Activated T-helper 1 cell treated with Interleukin-2 at 50 U/mL for 16 hours (primary cell): Measurements from ENCODE around the gene CFAP91.
"Not testable (repeated sequence)": the region's sequence is repeated elsewhere in the genome, so short reads cannot be mapped to it uniquely, and the experiment has no call there.

ENCODE experiments used
- DNase-seq: peaks from one replicate; pipeline ENCODE4 v3.0.0-alpha.2; 2020; ENCODE audit warnings: low read depth

The CFAP91 gene

DNA sequence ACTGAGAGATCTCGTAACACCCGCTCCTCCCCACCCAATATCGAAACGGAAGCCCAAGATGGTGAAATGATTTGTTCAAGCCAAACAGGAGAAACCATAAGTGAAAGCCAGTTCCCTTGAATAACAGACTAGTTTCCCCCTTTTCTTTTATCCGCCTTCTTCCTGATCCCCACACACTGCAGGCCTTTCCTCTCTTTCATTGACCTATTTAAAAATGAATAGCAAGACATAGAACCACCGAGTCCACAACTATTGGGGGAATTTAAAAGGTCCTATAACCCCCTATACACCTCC is 25.2 kb upstream of the CFAP91 start:
- no peak for DNase-seq

DNA sequence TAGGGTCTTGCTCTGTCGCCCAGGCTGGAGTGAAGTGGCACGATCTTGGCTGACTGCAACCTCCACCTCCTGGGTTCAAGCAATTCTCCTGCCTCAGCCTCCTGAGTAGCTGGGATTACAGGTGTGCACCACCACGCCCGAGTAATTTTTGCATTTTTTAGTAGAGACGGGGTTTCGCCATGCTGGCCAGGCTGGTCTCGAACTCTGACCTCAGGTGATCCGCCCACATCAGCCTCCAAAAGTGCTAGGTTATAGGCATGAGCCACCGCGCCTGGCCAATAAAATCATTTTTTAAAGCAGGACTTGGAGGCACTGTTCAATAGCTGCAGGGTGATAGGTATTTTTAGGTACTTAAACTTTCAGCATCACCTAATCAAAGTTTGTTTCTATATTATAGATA is 24.6 kb upstream of the CFAP91 start:
- not testable (repeated sequence) for DNase-seq

DNA sequence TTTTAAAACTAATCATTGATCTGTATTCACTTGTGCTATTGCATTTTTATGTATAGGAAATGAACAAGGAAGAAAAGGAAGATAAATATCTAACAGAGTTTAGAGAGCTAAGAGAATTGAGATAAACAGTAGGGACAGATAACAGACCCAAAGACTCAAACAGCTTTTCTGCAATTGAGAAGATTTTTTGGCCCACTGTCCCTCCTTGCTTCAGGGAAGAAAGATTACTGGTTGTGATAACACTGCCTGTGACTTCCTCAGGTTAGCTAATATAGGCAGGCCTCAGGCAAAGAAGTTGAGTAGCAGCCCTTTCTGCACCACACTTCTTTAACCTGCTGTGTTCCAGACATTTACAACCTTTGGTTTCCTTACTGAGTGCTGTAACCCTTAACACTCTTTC is 22.9 kb upstream of the CFAP91 start:
- DNase-seq, result no peak

DNA sequence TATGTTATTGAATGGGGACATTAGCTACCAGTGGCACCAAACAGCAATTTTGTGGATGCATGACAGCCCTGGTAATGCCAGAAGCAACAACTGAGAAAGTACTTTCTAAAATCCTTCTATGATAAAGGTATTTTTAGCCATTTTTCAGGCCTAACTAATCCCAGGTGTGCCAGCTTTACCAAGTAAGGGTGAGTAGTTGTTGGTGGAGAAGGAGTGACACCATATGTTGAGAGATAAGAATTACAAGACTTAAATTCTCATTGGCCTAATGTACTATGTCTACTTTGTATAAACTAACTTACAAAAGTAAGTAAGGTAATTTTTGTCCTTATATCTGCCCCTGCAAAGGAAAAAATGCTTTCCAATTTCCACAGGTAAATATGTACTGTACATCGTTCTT is 21.5 kb upstream of the CFAP91 start:
- no peak for DNase-seq

GRCh38 chr3:119683421-119683820 is 19.4 kb upstream of the CFAP91 start:
- DNase-seq, result no peak

- no peak for DNase-seq
Measured at GRCh38 chr3:119690043-119690656, 12.7 kb upstream of the CFAP91 start.

GRCh38 chr3:119695480-119695879 is 7.3 kb upstream of the CFAP91 start:
- DNase-seq, result no peak

DNA sequence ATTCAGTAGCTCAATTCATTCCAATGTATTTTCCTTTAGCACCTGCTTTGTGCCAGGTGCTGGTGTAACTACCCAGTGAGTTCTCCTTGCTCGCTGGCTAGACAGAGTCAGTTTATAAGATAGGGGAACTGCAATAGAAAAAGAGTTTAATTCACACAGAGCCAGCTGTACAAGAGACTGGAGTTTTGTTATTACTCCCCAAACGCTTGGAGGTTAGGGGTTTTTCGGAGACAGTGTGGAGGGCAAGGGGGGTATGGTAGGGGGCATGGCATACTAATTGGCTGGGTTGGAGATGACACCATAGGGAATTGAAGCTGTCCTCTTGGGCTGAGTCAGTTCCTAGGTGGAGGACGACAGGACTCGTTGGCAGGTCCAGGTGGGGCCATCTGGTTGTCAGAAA is 5.4 kb upstream of the CFAP91 start:
- DNase-seq, result no peak

DNA sequence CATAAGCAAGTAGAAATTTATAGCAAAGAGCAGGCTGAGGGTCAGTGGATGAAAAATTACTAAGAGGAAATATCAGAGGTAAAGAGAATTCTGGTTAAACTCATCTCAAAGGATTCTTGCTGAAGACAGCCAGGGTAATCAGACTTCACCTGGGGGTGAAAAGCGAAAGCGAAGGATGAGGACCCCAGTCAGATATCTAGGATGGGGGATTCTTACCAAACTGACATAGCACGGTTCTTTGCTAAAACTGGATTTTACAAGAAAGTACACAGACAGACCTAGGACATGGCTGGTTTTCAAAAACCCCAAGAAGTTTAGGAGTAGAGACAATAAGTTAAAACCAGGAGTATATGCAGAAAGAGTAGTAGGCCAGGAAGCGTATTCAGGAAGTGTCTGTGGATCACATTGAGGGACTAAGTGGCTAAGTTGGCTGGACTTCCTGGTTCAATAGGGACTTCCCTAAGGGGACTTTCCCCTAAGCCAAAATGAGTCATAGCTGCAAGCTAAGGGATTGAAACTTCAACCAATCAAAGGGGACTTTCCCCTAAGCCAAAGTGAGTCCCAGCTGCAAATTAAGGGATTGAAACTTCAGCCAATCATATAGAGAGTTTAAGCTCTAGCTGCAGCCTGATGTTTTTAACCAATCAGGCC is 2.4 kb upstream of the CFAP91 start:
- DNase-seq, result no peak

- DNase-seq, result no peak
Measured at GRCh38 chr3:119700920-119701734, 1.7 kb upstream of the CFAP91 start.

- DNase-seq, result no peak
Measured at GRCh38 chr3:119703820-119704531, 1.2 kb downstream of the CFAP91 start.

DNA sequence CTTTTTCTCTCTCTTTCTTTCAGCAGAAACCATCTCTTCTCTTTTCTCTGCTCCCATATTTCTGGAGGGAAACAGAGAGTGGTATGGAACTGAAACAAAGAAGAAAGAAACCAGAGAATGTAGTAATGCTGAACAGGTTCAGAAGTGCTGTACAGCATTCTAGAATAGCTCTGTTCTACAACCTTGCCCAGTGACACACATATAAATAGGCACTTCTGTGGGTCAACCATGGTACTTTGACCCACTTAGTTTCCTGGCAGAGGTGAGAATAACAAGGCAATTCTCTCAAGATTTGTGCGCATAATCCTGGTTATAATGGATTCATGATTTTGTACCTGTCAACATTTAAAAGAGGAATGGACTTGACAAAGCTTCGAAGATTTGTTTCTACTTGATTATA is 12.3 kb downstream of the CFAP91 start:
- DNase-seq, result no peak

GRCh38 chr3:119716998-119717397 is 14.2 kb downstream of the CFAP91 start:
- DNase-seq, result no peak

GRCh38 chr3:119717520-119717919 is 14.7 kb downstream of the CFAP91 start:
- DNase-seq, result no peak

GRCh38 chr3:119723022-119723421 is 20.2 kb downstream of the CFAP91 start:
- DNase-seq, result no peak

DNA sequence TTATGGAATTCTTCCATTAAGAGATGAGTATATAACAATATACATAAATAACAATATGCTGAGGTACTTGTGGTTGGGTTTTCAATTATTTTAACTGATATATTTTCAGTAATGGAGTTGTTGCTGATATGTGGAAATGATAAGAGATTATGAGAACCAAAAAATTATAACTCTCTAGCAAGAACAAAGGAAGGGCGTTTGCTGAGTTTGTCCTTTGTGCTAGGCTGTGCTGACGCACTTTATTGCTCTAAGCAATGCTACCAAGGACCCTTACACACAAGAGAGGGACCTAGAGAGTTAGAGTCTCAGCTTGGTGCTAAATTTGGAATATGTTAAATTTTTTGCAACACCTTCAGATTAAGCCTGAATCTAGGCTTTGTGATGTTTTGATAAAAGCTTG is 24.1 kb downstream of the CFAP91 start:
- DNase-seq, result no peak

DNA sequence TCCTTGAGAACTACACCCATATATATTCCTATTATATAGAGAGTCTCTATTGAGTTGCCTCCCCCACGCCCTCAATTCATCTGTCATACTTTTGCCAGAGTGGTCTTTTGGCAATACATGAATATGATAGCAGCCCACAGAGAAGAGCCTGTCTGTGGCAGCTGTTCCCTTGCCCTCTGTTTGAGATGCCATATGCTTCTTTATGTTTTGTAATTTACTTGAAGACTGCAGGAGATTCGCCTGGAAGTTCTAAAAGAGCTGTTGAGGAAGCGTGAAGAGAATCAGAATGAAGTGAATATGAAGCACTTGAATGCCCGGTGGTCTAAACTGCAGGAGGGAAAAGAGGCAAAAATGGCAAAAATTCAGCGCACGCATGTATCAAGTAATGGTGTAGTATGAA is 27.2 kb downstream of the CFAP91 start:
- DNase-seq, result no peak

DNA sequence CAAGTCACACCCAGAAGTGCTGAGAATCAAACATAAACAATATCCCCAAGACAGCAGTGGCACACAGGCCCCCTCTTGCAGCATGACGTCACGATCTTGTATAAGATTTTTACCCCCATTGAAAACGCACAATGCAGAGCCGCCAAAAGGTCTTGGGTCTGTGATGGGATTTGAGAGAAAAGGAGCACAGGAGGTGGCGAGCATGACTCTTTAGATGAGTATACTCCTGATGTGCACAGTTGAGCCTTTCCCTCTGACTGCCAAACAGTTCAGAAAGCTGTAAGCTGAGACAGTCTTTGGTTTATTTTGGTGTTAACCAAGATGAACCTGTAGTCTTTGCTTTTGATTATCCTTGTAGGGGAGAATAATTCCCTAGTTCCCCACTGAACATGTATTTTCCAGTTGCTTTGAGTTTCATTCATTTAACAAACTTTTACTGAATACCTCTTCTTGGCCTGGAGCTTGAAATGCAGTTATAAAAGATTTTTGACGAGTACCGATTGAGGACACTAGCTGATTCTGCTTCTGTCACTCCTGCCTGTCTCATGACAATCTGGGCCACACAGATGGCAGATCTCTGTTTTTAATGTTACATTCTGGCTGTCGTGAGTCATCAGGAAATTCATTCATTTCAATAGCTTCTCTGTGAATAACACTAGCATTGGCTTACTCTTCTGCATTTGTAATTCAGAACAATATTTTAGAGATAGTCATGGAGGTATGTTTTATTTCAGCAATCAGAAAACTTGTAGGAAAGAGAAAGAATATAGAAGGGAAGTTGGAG is 28.9 kb downstream of the CFAP91 start:
- no peak for DNase-seq

- no peak for DNase-seq
Measured at GRCh38 chr3:119733812-119734211, 31.0 kb downstream of the CFAP91 start.

GRCh38 chr3:119738741-119739140 is 35.9 kb downstream of the CFAP91 start:
- no peak for DNase-seq

DNA sequence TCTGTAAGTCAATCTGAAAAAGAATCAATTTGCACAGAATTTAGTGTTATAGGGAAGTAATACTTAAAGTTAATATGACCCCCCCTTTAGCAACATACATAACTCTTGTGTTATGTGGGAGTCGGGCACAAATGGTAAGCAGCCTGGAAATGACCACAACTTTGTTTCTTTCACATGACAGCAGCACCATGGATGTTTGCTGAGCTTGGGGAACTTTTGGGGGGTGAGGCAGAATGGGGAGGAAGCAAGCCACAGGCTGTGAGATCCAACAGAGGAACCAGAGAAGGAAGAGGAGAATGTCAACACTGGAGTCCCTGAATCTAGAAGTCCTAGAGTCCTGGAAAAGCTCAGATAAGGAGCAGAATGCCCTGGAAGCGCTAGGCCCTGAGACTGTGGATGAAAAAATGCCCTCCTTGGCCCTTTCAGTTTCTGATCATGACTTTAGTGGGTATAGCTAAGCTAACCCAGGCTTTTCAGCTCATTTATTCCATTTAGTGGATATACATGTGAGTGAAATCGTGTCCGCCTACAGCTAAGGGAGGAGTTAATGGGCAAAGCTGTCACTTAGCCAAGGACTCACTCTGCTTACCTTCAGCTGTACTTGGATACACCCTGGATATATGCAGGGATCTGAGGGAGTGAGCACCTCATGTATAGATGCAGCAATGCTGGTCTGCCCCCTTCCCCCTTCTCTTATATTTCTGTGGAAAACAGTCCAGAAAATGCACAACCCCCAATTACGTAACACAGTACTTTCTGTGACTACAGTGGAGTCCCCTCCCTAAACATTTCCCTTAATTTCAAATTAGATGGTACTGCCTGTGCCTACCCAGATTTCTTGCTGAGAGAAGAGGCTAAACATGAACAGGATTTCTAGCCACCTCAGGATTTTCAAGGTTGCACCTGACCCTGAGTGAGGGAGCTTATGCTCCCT is 39.1 kb downstream of the CFAP91 start:
- DNase-seq, result no peak
